HCT116 (cell line): ENCODE results near the gene FAM13A. TPM values are rescaled to one million over a fixed set of nuclear protein-coding genes. Genes with fewer than 3 reads are reported as not detected.

Source experiments
- ATAC-seq: fragments of 200-7000 bp; cut with Tn5 transposase; 2 replicates; pipeline ENCODE4 v1.9.1; 2020; ENCODE audit warnings: mild to moderate bottlenecking, moderate library complexity
- BruUV-seq: library from RNA; stranded (reverse); fragments of 400-500 nt; replicated peaks from 2 replicates; lab custom pipeline; 2021; lab: Mats Ljungman, UMichigan
- CTCF ChIA-PET: fragments of 300-600 bp; sonication (Branson Sonifier 250); formaldehyde crosslinking; loops from one replicate; lab custom pipeline; 2021; ENCODE audit warnings: antibody characterized with exemption; lab: Charles Lee
- POLR2A ChIA-PET: fragments of 300-600, 350-600 bp; sonication (Branson Sonifier 250); formaldehyde crosslinking; loops from one replicate; lab custom pipeline; 2021; ENCODE audit warnings: antibody characterized with exemption; lab: Charles Lee
- RAD21 ChIA-PET, 2 experiments: fragments of 300-600 bp; sonication (Branson Sonifier 250); formaldehyde crosslinking; loops; one replicate each; lab custom pipeline; 2023; ENCODE audit warnings: low total read pairs in 2 of 2; ENCODE audit not compliant: uncharacterized antibody in 2 of 2, unreplicated experiment in 2 of 2, low non-redundant PET in 1 of 2; lab: Charles Lee
- DNase-seq: peaks from one replicate; pipeline ENCODE4 v3.0.0-alpha.2; 2010; ENCODE audit warnings: low read depth, low spot score
- H2AFZ ChIP-seq: fragments of 200-600 bp; shearing (Covaris generic), sonication (generic); 2 replicates; pipeline ENCODE4 v1.6.1; 2017; ENCODE audit warnings: low read depth, mixed run types, mixed read lengths, antibody characterized with exemption, low read length; ENCODE audit not compliant: poor library complexity, severe bottlenecking
- H3K27ac ChIP-seq: 2 replicates; pipeline ENCODE4 v1.5.1; 2012; ENCODE audit warnings: low read depth, low read length
- H3K27me3 ChIP-seq: fragments of 200-600 bp; sonication (generic); 2 replicates; pipeline ENCODE4 v1.6.1; 2016; ENCODE audit warnings: mixed run types, low read length, mixed read lengths; ENCODE audit not compliant: insufficient read depth
- H3K36me3 ChIP-seq, 2 experiments: fragments of 200-500 bp in 1 of 2; fragments of 200-600 bp in 1 of 2; sonication (Bioruptor generic) in 1 of 2; sonication (generic) in 1 of 2; 2 replicates each; pipeline versions ENCODE4 v1.5.1 to v1.6.1; 2014 to 2016; ENCODE audit warnings: low read length in 2 of 2, inconsistent platforms in 1 of 2, mixed read lengths in 1 of 2, mixed run types in 1 of 2; ENCODE audit not compliant: insufficient read depth in 2 of 2, control insufficient read depth in 1 of 2
- H3K4me1 ChIP-seq, 2 experiments: fragments of 200-600 bp in 1 of 2; sonication (generic) in 1 of 2; 2 replicates each; pipeline versions ENCODE4 v1.5.1 to v1.6.1; 2012 to 2017; ENCODE audit warnings: low read length in 2 of 2, inconsistent platforms in 1 of 2, mild to moderate bottlenecking in 1 of 2, mixed read lengths in 1 of 2, mixed run types in 1 of 2, moderate library complexity in 1 of 2; ENCODE audit not compliant: insufficient read depth in 2 of 2, control insufficient read depth in 1 of 2
- H3K4me2 ChIP-seq: fragments of 200-600 bp; sonication (generic); 2 replicates; pipeline ENCODE4 v1.6.1; 2017; ENCODE audit warnings: mixed run types, low read length, mixed read lengths
- H3K4me3 ChIP-seq, 2 experiments: fragments of 200-600 bp in 1 of 2; sonication (generic) in 1 of 2; replicated peaks in 1 of 2; 2 replicates each; pipeline ENCODE4 v1.5.1; 2011 to 2016; ENCODE audit warnings: low read length in 2 of 2, control low read depth in 1 of 2, low read depth in 1 of 2, mild to moderate bottlenecking in 1 of 2, mixed read lengths in 1 of 2, mixed run types in 1 of 2
- H3K79me2 ChIP-seq: fragments of 200-600 bp; sonication (generic); 2 replicates; pipeline ENCODE4 v1.6.1; 2017; ENCODE audit warnings: mild to moderate bottlenecking, mixed run types, low read length, moderate library complexity, mixed read lengths; ENCODE audit not compliant: insufficient read depth
- H3K9ac ChIP-seq: fragments of 200-600 bp; sonication (generic); 2 replicates; pipeline ENCODE4 v1.6.1; 2016; ENCODE audit warnings: low read length, mixed read lengths
- H3K9me2 ChIP-seq: fragments of 200-600 bp; sonication (generic), shearing (Covaris generic); 2 replicates; pipeline ENCODE4 v1.6.1; 2017; ENCODE audit warnings: mixed run types, mild to moderate bottlenecking, moderate library complexity; ENCODE audit not compliant: insufficient read depth
- H3K9me3 ChIP-seq, 2 experiments: fragments of 200-500 bp in 1 of 2; fragments of 200-600 bp in 1 of 2; sonication (Bioruptor generic) in 1 of 2; sonication (generic) in 1 of 2; 2 replicates each; pipeline ENCODE4 v1.6.1; 2014 to 2017; ENCODE audit warnings: low read length in 2 of 2, mixed read lengths in 2 of 2, inconsistent platforms in 1 of 2, low read depth in 1 of 2, mild to moderate bottlenecking in 1 of 2, mixed run types in 1 of 2, moderate library complexity in 1 of 2; ENCODE audit not compliant: control insufficient read depth in 1 of 2, insufficient read depth in 1 of 2
- H4K20me1 ChIP-seq: fragments of 200-600 bp; sonication (generic), shearing (Covaris generic); 2 replicates; pipeline ENCODE4 v1.6.1; 2017; ENCODE audit warnings: mixed run types, mild to moderate bottlenecking, moderate library complexity; ENCODE audit not compliant: insufficient read depth
- CEBPB ChIP-seq: IDR thresholded peaks from 2 replicates; pipeline ENCODE4 v1.6.1; 2012; ENCODE audit warnings: low read depth
- EGR1 ChIP-seq: IDR thresholded peaks from 2 replicates; pipeline ENCODE4 v1.6.1; 2012; ENCODE audit warnings: low read depth
- EZH2 ChIP-seq: fragments of 200-600 bp; sonication (generic); IDR thresholded peaks from 2 replicates; pipeline ENCODE4 v1.6.1; 2017; ENCODE audit warnings: antibody characterized with exemption, mixed run types
- FOSL1 ChIP-seq: IDR thresholded peaks from 2 replicates; pipeline ENCODE4 v1.6.1; 2012; ENCODE audit warnings: low read depth
- POLR2A ChIP-seq: IDR thresholded peaks from 2 replicates; pipeline ENCODE4 v1.7.0; 2011; ENCODE audit warnings: borderline replicate concordance; ENCODE audit not compliant: insufficient read depth, insufficient read length; ENCODE audit errors: extremely low read depth
- POLR2AphosphoS5 ChIP-seq: IDR thresholded peaks from 2 replicates; pipeline ENCODE4 v1.6.1; 2011; ENCODE audit warnings: mild to moderate bottlenecking, low read depth, low read length, moderate library complexity
- SIN3A ChIP-seq: IDR thresholded peaks from 2 replicates; pipeline ENCODE4 v1.6.1; 2012; ENCODE audit warnings: low read depth
- TCF7L2 ChIP-seq: IDR thresholded peaks from 2 replicates; pipeline ENCODE4 v1.7.0; 2011; ENCODE audit warnings: borderline replicate concordance, inconsistent platforms; ENCODE audit not compliant: insufficient read depth, insufficient read length; ENCODE audit errors: extremely low read depth
- intact Hi-C: fragments of 100-400 bp; cut with micrococcal nuclease; formaldehyde crosslinking; loops from 2 replicates; pipeline ENCODE4 v1.10.0; 2022
- total RNA-seq: library from RNA; stranded (reverse); gene quantifications from one replicate; pipeline ENCODE4 v1.2.1, GENCODE V29; 2021; ENCODE audit not compliant: unreplicated experiment
- TF ChIP-seq, protein P1 (sequence below): IDR thresholded peaks from 2 replicates; pipeline ENCODE4 v1.6.1; 2012
- TF ChIP-seq, protein P2 (sequence below): IDR thresholded peaks from 2 replicates; pipeline ENCODE4 v1.6.1; 2011; ENCODE audit warnings: mild to moderate bottlenecking, low read length, moderate library complexity; ENCODE audit not compliant: insufficient replicate concordance; ENCODE audit errors: extremely low read depth

FAM13A gene
- total RNA-seq, 1 experiment from 2014 or later: 17.2 TPM

DNA sequence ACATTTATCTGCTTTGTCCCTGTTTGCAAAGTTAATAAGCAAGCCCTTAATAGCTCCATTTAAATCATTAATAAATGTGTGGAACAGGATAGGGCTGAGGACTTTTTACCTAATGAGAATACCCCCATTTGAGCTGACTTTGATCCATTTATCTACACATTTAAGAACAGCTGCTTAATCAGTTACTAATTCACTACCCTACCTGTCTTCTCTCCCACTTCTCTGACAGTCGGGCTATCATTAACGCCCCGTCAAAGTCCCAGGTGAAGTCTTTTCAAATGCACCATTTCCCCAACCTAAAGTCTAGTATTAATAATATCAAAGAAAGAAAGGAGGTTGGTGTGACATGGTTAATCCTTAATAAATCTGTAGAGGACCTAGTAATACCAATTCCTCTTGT, 302.2 kb downstream of the FAM13A start:
- no peak overlapping the region for H3K9ac ChIP-seq
- H3K79me2 ChIP-seq: no peaks in the 10 kb centered on the region
- DNase-seq (no peak), ATAC-seq (no peak)
- no peak overlapping the region for H3K4me3 ChIP-seq
- ChIA-PET CTCF (no interaction called here), POLR2A (no interaction called here), RAD21 (no interaction called here)
- BruUV-seq: no TSS peak
- H3K36me3 ChIP-seq: no peaks in the 10 kb centered on the region
- H3K27ac ChIP-seq: no peak overlapping the region
- H3K4me1 ChIP-seq: no peaks in the 10 kb centered on the region
- TF ChIP-seq EGR1: no peak
- no peak for TF ChIP-seq SIN3A
- no peak for TF ChIP-seq EZH2
- TF ChIP-seq TCF7L2: no peak
- TF ChIP-seq POLR2AphosphoS5: no peak
- TF ChIP-seq, protein P1, sequence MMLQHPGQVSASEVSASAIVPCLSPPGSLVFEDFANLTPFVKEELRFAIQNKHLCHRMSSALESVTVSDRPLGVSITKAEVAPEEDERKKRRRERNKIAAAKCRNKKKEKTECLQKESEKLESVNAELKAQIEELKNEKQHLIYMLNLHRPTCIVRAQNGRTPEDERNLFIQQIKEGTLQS: no peak
- TF ChIP-seq POLR2A: no peak
- no peak for TF ChIP-seq FOSL1
- H3K27me3 ChIP-seq: no peaks in the 10 kb centered on the region
- H2AFZ ChIP-seq: no peak overlapping the region
- intact Hi-C loops: no loop called here
- H3K9me3 ChIP-seq: no peaks in the 10 kb centered on the region
- no peaks in the 10 kb centered on the region for H3K9me2 ChIP-seq
- H4K20me1 ChIP-seq: no peaks in the 10 kb centered on the region
- no peak overlapping the region for H3K4me2 ChIP-seq

DNA sequence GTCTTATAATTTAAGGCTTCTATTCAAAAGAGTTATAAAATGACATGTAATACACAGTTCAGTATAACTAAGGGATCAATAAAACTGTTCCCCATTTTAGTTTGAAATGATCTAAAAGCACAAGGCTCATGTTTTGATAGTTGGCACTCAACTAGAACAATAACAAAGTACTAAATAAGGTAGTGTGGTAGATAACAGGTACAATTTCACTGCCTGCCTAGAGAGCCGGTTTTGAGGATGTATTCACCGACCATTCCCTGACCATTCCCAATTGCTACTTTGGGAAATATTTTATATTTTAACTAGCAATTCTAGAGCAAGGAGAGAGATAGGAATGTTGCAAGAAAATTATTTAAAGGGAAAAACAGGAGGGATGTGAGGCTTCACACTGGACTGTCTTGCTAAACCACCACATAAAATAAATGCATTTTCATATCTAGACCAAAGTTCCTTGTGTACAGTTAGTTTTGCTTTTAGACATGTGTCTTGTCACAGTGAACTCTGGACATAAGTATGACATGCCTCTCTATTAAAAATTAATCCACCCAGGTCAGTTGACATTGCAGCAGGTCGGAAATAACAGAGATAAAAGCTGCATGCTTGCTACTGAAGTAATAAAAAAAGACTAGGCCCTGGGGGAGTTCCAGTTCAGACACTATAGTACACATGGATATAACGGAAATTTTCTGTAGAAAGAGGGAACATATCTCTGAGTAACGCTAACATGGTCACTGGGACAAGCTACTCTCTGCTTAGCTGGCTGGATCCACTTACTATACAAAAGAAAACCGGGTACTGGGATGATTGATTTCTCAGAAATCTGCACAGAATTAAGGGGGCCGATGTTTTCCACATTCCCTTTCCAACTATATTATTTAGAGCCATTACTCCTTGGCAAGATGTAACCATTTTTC, 303.1 kb downstream of the FAM13A start:
- Histone ChIP-seq H3K9ac (no peak overlapping the region), H3K9me3 (no peaks in the 10 kb centered on the region), H3K4me2 (no peak overlapping the region), H3K36me3 (0 out of 4 replicates have a peak, but pooled peaks cover 0 to 4% of the 10 kb centered on the region in 2 experiments), H3K27me3 (no peaks in the 10 kb centered on the region), H2AFZ (no peak overlapping the region), H4K20me1 (no peaks in the 10 kb centered on the region), H3K27ac (no peak overlapping the region), H3K4me3 (no peak overlapping the region), H3K9me2 (no peaks in the 10 kb centered on the region), H3K4me1 (no peaks in the 10 kb centered on the region), H3K79me2 (no peaks in the 10 kb centered on the region)
- intact Hi-C loops: no loop called here
- POLR2A ChIA-PET: no interaction called here
- BruUV-seq: no TSS peak
- no peak for ATAC-seq
- RAD21 ChIA-PET: no interaction called here
- DNase-seq: no peak
- CTCF ChIA-PET: no interaction called here
- TF ChIP-seq, protein P2, sequence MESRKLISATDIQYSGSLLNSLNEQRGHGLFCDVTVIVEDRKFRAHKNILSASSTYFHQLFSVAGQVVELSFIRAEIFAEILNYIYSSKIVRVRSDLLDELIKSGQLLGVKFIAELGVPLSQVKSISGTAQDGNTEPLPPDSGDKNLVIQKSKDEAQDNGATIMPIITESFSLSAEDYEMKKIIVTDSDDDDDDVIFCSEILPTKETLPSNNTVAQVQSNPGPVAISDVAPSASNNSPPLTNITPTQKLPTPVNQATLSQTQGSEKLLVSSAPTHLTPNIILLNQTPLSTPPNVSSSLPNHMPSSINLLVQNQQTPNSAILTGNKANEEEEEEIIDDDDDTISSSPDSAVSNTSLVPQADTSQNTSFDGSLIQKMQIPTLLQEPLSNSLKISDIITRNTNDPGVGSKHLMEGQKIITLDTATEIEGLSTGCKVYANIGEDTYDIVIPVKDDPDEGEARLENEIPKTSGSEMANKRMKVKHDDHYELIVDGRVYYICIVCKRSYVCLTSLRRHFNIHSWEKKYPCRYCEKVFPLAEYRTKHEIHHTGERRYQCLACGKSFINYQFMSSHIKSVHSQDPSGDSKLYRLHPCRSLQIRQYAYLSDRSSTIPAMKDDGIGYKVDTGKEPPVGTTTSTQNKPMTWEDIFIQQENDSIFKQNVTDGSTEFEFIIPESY: no peak
- no peak for TF ChIP-seq TCF7L2
- no peak for TF ChIP-seq FOSL1
- no peak for TF ChIP-seq CEBPB
